Effector memory CD8-positive, alpha-beta T cell (primary cell): Measurements from ENCODE around the gene PPCS.

ENCODE experiments used
- ATAC-seq: fragments of 150-1000 bp; cut with Tn5 transposase; replicated peaks from 2 replicates; pipeline ENCODE4 v1.10.0; 2021; ENCODE audit warnings: mild to moderate bottlenecking, moderate library complexity
- DNase-seq, 3 experiments: peaks; one replicate each; pipeline ENCODE4 v3.0.0; 2021
- H3K27ac Mint-ChIP-seq, 2 donors: one replicate each; pipeline ENCODE4 v1.8.0; 2022; ENCODE audit warnings: mild to moderate bottlenecking in 2 of 2, mixed read lengths in 2 of 2, moderate library complexity in 2 of 2
- H3K27me3 Mint-ChIP-seq, 2 donors: one replicate each; pipeline ENCODE4 v1.8.0; 2022; ENCODE audit warnings: mixed read lengths in 2 of 2
- H3K36me3 Mint-ChIP-seq: one replicate; pipeline ENCODE4 v1.8.0; 2022; ENCODE audit warnings: mild to moderate bottlenecking, moderate library complexity, mixed read lengths; ENCODE audit not compliant: insufficient read depth
- H3K4me1 Mint-ChIP-seq, 2 donors: one replicate each; pipeline ENCODE4 v1.8.0; 2022; ENCODE audit warnings: low read depth in 2 of 2, mixed read lengths in 2 of 2
- H3K4me3 Mint-ChIP-seq, 2 donors: one replicate each; pipeline ENCODE4 v1.8.0; 2022; ENCODE audit warnings: mild to moderate bottlenecking in 2 of 2, mixed read lengths in 2 of 2, moderate library complexity in 2 of 2
- H3K9me3 Mint-ChIP-seq, 2 donors: one replicate each; pipeline ENCODE4 v1.8.0; 2022; ENCODE audit warnings: mixed read lengths in 2 of 2
- total RNA-seq, 9 experiments: gene quantifications; one replicate each; lab custom pipeline; 2026; lab: John Stamatoyannopoulos, UW

Gene PPCS
- total RNA-seq = 24.9 to 55.3 (median 40.8) reads per million in 9 experiments

- peak; percentile 88 for ATAC-seq
- peak within 1 kb of the TSS; percentile 97 for H3K27ac Mint-ChIP-seq
Observed at GRCh38 chr1:42456010-42456753, at the start of gene PPCS, which contains the start of gene ZMYND12. Gene PPCS (plus strand): TSS chr1:42456543. CDS start chr1:42456566, 23 bp downstream. Gene ZMYND12 (minus strand): TSS chr1:42456022. CDS start chr1:42455997, 25 bp downstream.

DNA sequence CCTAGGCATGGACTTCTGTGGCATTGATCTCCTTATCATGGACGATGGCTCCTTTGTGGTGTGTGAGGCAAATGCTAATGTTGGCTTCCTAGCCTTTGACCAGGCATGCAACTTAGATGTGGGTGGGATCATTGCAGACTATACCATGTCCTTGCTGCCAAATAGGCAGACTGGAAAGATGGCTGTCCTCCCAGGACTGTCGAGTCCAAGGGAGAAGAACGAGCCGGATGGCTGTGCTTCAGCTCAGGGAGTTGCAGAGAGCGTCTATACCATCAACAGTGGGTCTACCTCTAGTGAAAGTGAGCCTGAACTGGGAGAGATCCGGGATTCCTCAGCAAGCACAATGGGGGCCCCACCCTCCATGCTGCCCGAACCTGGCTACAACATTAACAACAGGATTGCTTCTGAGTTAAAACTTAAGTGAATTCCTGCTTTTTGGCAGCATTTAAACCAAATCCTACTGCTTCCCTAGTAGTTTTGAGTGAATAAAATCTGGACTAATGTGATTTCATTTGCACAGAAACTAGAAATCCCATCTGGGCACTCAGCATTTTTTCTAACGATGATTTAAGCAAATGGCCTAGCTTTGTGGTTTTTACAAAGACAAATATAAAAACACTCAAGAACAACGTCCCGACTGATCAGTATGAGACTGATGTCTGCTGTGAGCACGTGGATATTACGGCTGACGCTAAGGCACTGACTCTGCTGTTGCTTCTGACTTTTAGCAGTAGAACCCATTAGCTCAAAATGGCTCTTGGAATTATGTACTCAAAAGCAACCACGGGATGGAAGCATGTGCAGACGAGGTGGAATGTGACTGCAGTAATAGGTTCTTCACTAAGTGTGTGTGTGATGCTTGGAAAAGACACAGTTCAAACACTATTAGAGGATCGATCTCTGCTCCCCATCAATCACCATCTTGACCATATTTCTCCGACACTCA is 41.5 kb upstream of the PPCS start:
- no peak overlapping the region for H3K27ac Mint-ChIP-seq
- peaks cover 21 to 23% of the 10 kb centered on the region in 2 donors for H3K27me3 Mint-ChIP-seq
- DNase-seq (no peak), ATAC-seq (no peak)
- no peaks in the 10 kb centered on the region for H3K4me1 Mint-ChIP-seq
- H3K9me3 Mint-ChIP-seq = no peaks in the 10 kb centered on the region
- H3K4me3 Mint-ChIP-seq = no peak overlapping the region
- no peaks in the 10 kb centered on the region for H3K36me3 Mint-ChIP-seq

More at GRCh38 chr1:42456010-42456753, at the start of gene PPCS, which contains the start of gene ZMYND12:
- no peaks in the 10 kb centered on the region for H3K9me3 Mint-ChIP-seq
- H3K4me1 Mint-ChIP-seq = peaks cover 21 to 26% of the 10 kb centered on the region in 2 donors
- no peaks in the 10 kb centered on the region for H3K27me3 Mint-ChIP-seq
- DNase-seq = peak; percentile 87 to 92 (median 91)
- H3K4me3 Mint-ChIP-seq = peak within 1 kb of the TSS; percentile 84 to 87
- peaks cover 42% of the 10 kb centered on the region for H3K36me3 Mint-ChIP-seq

GRCh38 chr1:42417166-42417565 is 39.2 kb upstream of the PPCS start:
- no peak overlapping the region for H3K27ac Mint-ChIP-seq
- H3K4me1 Mint-ChIP-seq = no peaks in the 10 kb centered on the region
- ATAC-seq = no peak
- no peaks in the 10 kb centered on the region for H3K36me3 Mint-ChIP-seq
- H3K4me3 Mint-ChIP-seq = no peak overlapping the region
- DNase-seq = no peak
- H3K27me3 Mint-ChIP-seq = peaks cover 35 to 36% of the 10 kb centered on the region in 2 donors
- H3K9me3 Mint-ChIP-seq = no peaks in the 10 kb centered on the region

DNA sequence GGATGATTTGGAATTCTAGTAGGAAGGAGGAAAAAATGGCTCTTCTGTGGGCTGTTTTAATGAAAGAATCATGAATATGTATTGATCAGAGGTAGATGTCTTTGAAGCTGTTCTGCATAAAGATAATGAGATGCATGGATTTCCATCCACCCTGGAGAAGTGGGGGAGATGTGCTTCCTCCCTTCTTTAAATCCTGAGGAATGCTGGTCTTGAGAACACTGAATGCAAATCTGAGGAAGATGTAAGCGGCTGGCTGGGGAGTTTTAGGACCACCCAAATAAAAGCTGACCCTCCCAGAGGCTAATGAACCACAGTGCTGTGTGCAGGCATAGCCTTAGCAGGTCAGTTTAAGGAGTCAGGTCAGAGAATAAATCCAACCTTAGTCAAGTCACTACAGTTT is 37.8 kb upstream of the PPCS start:
- no peak overlapping the region for H3K27ac Mint-ChIP-seq
- no peak overlapping the region for H3K4me3 Mint-ChIP-seq
- no peaks in the 10 kb centered on the region for H3K36me3 Mint-ChIP-seq
- H3K27me3 Mint-ChIP-seq = peaks cover 37 to 41% of the 10 kb centered on the region in 2 donors
- DNase-seq (no peak), ATAC-seq (no peak)
- no peaks in the 10 kb centered on the region for H3K4me1 Mint-ChIP-seq
- H3K9me3 Mint-ChIP-seq = no peaks in the 10 kb centered on the region

GRCh38 chr1:42419126-42419821 is 37.1 kb upstream of the PPCS start:
- ATAC-seq (no peak), DNase-seq (no peak)
- Mint-ChIP-seq H3K4me3 (no peak overlapping the region), H3K27ac (no peak overlapping the region), H3K4me1 (no peaks in the 10 kb centered on the region), H3K36me3 (no peaks in the 10 kb centered on the region), H3K9me3 (no peaks in the 10 kb centered on the region), H3K27me3 (peaks cover 39 to 46% of the 10 kb centered on the region in 2 donors)

GRCh38 chr1:42420121-42420520 is 36.2 kb upstream of the PPCS start:
- H3K27me3 Mint-ChIP-seq = peaks cover 41 to 46% of the 10 kb centered on the region in 2 donors
- ATAC-seq = no peak

GRCh38 chr1:42420911-42421585 is 35.3 kb upstream of the PPCS start:
- Mint-ChIP-seq H3K9me3 (no peaks in the 10 kb centered on the region), H3K27me3 (peaks cover 39 to 42% of the 10 kb centered on the region in 2 donors), H3K36me3 (no peaks in the 10 kb centered on the region), H3K4me3 (no peak overlapping the region), H3K4me1 (no peaks in the 10 kb centered on the region), H3K27ac (no peak overlapping the region)
- no peak for ATAC-seq
- DNase-seq = no peak

More at GRCh38 chr1:42420121-42420520, 36.2 kb upstream of the PPCS start:
- DNase-seq = no peak
- Mint-ChIP-seq H3K4me1 (no peaks in the 10 kb centered on the region), H3K4me3 (no peak overlapping the region), H3K36me3 (no peaks in the 10 kb centered on the region), H3K9me3 (no peaks in the 10 kb centered on the region), H3K27ac (no peak overlapping the region)

DNA sequence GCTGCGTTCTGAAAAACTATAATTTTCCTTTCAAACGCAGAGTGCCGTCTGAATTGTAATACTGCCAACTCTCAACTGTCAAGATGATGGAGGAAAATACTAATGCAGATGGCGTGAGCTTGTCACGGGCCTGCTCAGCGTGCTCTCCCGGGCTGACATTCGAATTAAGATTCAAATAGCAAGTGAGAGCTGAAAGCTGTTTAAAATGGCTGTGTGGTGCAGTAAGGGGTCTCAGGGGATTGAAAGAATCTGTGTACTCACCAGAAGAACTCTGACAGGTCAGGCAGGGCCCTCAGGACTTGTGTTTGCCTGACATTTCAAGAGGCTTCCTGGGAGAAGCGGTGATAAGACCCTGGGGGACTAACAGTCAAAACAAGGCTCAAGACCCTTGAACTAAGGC is 33.6 kb upstream of the PPCS start:
- ATAC-seq = no peak
- peaks cover 39 to 42% of the 10 kb centered on the region in 2 donors for H3K27me3 Mint-ChIP-seq
- H3K4me3 Mint-ChIP-seq = no peak overlapping the region
- DNase-seq = no peak
- no peaks in the 10 kb centered on the region for H3K4me1 Mint-ChIP-seq
- no peaks in the 10 kb centered on the region for H3K36me3 Mint-ChIP-seq
- no peak overlapping the region for H3K27ac Mint-ChIP-seq
- no peaks in the 10 kb centered on the region for H3K9me3 Mint-ChIP-seq

DNA sequence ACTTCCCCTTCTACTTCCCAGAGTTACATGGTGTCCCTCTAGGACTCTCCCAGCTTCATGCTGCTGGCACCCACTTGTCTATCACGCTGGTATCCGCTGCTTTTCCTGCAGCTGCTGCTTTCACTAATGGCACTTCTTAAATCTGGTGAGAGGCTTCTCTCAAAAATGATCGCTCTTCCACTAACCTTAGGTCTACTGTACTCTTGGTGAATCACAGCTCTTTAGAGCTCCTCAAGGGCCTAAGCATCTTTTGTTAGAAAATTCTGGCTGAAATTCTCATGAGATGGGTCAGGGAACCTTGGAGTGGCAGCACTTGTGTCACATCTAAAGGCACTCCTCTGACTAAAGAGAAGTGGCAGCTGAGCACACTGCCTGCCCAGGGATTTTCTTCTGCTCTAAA is 32.7 kb upstream of the PPCS start:
- H3K27me3 Mint-ChIP-seq = peaks cover 39 to 42% of the 10 kb centered on the region in 2 donors
- DNase-seq = no peak
- no peak overlapping the region for H3K27ac Mint-ChIP-seq
- no peaks in the 10 kb centered on the region for H3K36me3 Mint-ChIP-seq
- no peak overlapping the region for H3K4me3 Mint-ChIP-seq
- no peaks in the 10 kb centered on the region for H3K4me1 Mint-ChIP-seq
- ATAC-seq = no peak
- H3K9me3 Mint-ChIP-seq = no peaks in the 10 kb centered on the region

- Mint-ChIP-seq H3K27me3 (peaks cover 39 to 42% of the 10 kb centered on the region in 2 donors), H3K4me1 (no peaks in the 10 kb centered on the region), H3K36me3 (no peaks in the 10 kb centered on the region), H3K9me3 (no peaks in the 10 kb centered on the region), H3K4me3 (no peak overlapping the region), H3K27ac (no peak overlapping the region)
- DNase-seq (no peak), ATAC-seq (no peak)
Observed at GRCh38 chr1:42424201-42424600, 32.1 kb upstream of the PPCS start.

- peaks cover 21% of the 10 kb centered on the region in 2 donors for H3K27me3 Mint-ChIP-seq
- no peak for DNase-seq
- H3K4me1 Mint-ChIP-seq = no peaks in the 10 kb centered on the region
- H3K36me3 Mint-ChIP-seq = no peaks in the 10 kb centered on the region
- no peak for ATAC-seq
- no peak overlapping the region for H3K4me3 Mint-ChIP-seq
- H3K9me3 Mint-ChIP-seq = no peaks in the 10 kb centered on the region
- no peak overlapping the region for H3K27ac Mint-ChIP-seq
Observed at GRCh38 chr1:42427240-42427639, 29.1 kb upstream of the PPCS start.

DNA sequence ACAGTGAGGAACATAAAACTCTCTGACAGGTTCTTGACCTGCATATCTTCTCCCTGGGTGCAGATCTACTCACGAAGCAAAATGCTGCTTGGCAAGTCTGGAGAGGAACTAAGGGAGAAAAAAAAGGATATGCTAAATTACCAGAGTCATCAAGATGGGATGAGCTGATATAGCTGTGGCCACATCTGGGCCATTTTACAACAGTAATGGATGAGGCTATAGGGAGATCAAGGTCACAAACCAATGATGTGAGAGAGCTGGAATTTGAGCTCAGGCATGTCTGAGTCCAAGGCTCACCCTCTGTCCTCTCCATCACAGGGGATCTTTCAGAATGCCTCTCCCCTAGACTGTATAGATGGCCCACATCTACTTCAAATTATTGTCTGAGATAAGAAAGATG is 26.7 kb upstream of the PPCS start:
- no peak overlapping the region for H3K4me3 Mint-ChIP-seq
- peaks cover 5 to 11% of the 10 kb centered on the region in 2 donors for H3K27me3 Mint-ChIP-seq
- no peak overlapping the region for H3K27ac Mint-ChIP-seq
- H3K9me3 Mint-ChIP-seq = no peaks in the 10 kb centered on the region
- no peak for DNase-seq
- no peak for ATAC-seq
- H3K4me1 Mint-ChIP-seq = no peaks in the 10 kb centered on the region
- no peaks in the 10 kb centered on the region for H3K36me3 Mint-ChIP-seq
